SIG-M5 (cell line): ENCODE results near the gene EXOC1.

Experiments
- DNase-seq: peaks from one replicate; lab custom pipeline; 2025; lab: John Stamatoyannopoulos, UW

Gene EXOC1

DNA sequence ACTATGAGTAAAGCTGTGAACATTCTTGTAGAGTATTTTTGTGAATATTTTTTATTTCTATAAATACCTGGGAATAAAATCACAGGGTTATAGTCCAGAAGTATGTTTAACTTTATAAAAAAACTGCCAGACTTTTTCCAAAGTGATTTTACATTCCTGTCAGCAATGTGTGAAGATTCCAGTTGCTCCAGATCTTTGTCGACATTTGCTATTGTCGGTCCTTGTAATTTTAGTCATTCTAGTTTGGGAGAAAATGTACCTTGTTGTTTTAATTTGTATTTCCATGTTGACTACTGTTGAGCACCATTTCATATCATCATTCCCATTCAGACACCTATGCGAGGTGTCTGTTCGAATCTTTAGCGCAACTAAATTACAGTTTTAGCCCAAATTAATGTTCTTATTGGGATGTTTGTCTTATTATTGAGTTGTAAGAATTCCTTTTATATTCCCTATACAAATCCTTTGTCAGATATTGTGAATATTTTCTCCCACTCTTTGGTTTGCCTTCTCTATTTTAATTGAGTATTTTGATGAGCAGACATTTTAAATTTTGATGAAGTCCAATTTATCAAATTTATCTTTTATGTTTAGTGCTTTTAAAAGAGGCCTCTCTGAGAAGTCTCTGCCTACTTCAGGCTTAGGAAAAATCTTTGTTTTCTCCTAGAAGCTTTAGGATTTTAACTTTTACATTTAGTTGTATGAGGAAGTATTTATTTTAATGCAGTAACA is 97.9 kb downstream of the EXOC1 start:
- DNase-seq = no peak
